Keratinocyte (primary cell): ENCODE data around the gene ERBB4.

Experiments used
- CTCF ChIP-seq, 3 experiments: IDR thresholded peaks in 1 of 3; conservative IDR thresholded peaks in 1 of 3; optimal IDR thresholded peaks in 1 of 3; 2 replicates in 2 of 3; 3 replicates in 1 of 3; pipeline versions ENCODE3 to v1.5.1; 2011; ENCODE audit warnings: low read length in 3 of 3, mild to moderate bottlenecking in 3 of 3, moderate library complexity in 2 of 3, control low read depth in 1 of 3, inconsistent platforms in 1 of 3; ENCODE audit not compliant: insufficient read depth in 2 of 3; ENCODE audit errors: extremely low read depth in 1 of 3
- EZH2 ChIP-seq: IDR thresholded peaks from one replicate; pipeline ENCODE4 v1.6.1; 2012; ENCODE audit warnings: inconsistent platforms, mild to moderate bottlenecking, low read length, moderate library complexity

GRCh38 chr2:211513446-211513845, 1025.2 kb downstream of the ERBB4 start:
- no peak for TF ChIP-seq CTCF (optimal IDR thresholded peaks at IDR 0.05 in 1 of 3, IDR thresholded peaks at IDR 0.05 in 1 of 3, conservative IDR thresholded peaks at IDR 0.05 in 1 of 3; ENCODE audit: extremely low read depth in 1 of 3, insufficient read depth in 2 of 3, low read length in 3 of 3)
- no peak for TF ChIP-seq EZH2
